ENCODE data around the gene SPATA6L. TPM values are rescaled to one million over a fixed set of nuclear protein-coding genes. Genes with fewer than 3 reads are reported as not detected.
A peak's percentile ranks its signal among the peaks of the same experiment; 100 is the strongest.

SPATA6L gene
- total and polyA plus RNA-seq, 12 donors = 0.55 to 8.3 (median 2.8) TPM

DNA sequence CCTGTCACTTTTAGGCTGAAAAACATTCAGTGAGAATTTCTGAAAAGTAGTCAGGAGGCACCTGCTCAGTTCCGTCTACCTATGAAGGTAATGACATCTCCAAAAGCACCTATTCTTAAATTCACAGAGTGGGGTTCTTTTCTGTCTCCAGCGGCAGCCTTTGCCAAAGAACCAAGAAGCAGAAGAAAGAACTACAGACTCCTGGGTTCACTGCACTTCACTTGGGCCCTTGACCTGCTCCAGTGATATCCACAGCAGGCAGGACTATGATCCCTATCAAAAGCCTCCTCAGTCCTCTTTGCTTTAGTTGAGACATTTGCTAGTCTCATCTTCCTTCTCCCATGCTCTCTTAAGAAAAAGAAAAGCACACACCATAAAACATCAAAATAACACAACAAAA, 23.9 kb downstream of the SPATA6L start:
- 91 to 96% (median 92%) methylated on average over 2 of the region's 2 CpGs for WGBS, 4 donors
- H3K27me3 ChIP-seq = no peaks in the 10 kb centered on the region
- no peaks in the 10 kb centered on the region for H3K9me3 ChIP-seq (replicated peaks in 1 of 3)
- no peak for DNase-seq
- TF ChIP-seq POLR2A (IDR thresholded peaks at IDR 0.05) (no peak), CTCF (IDR thresholded peaks at IDR 0.05) (no peak)
- no peaks in the 10 kb centered on the region for H3K36me3 ChIP-seq (replicated peaks in 1 of 2)
- intact Hi-C loops (cut with DNase I) = loop anchor here in 1 of 2 donors (5.0 kb wide), 1 partner anchor 260 kb away; no protein-coding TSS in a partner anchor
- no peaks in the 10 kb centered on the region for H3K4me1 ChIP-seq (replicated peaks in 1 of 2)
- no peak overlapping the region for H3K27ac ChIP-seq
- H3K4me3 ChIP-seq = no peak overlapping the region

- TF ChIP-seq CTCF (IDR thresholded peaks at IDR 0.05) (peak; percentile 17 to 52 (median 42)), POLR2A (IDR thresholded peaks at IDR 0.05) (no peak)
- intact Hi-C loops (cut with DNase I) = loop anchor here in 1 of 2 donors (5.0 kb wide), 1 partner anchor 258 kb away; no protein-coding TSS in a partner anchor
Observed at GRCh38 chr9:4640027-4640426, 26.3 kb downstream of the SPATA6L start.

DNA sequence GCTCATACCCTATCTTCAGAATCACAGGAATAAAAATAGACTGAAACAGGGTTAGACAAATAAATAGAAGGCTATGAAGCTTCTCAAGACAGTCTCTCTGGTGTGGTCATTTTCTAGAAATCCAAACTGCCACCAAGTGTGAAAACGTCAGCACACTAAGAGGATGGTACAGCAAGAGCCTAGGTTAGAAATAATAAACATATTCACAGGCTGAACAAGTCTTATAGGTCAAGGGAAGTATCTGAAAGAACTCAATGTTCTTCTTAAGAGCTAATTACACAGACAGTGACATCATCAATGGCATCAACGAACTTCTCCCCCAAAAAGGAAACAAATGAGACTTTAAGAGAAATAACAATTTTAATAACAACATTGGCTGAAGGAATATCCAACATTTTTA, 26.9 kb downstream of the SPATA6L start:
- no peak overlapping the region for H3K27ac ChIP-seq
- H3K9me3 ChIP-seq (replicated peaks in 1 of 3) = no peaks in the 10 kb centered on the region
- 38 to 53% (median 40%) methylated on average over 2 of the region's 2 CpGs for WGBS, 4 donors
- H3K4me3 ChIP-seq = no peak overlapping the region
- intact Hi-C loops (cut with DNase I) = no loop called here
- H3K27me3 ChIP-seq = no peaks in the 10 kb centered on the region
- no peak for TF ChIP-seq CTCF (IDR thresholded peaks at IDR 0.05)
- TF ChIP-seq POLR2A (IDR thresholded peaks at IDR 0.05) = no peak
- no peak for DNase-seq
- no peaks in the 10 kb centered on the region for H3K4me1 ChIP-seq (replicated peaks in 1 of 2)
- no peaks in the 10 kb centered on the region for H3K36me3 ChIP-seq (replicated peaks in 1 of 2)

More at GRCh38 chr9:4640027-4640426, 26.3 kb downstream of the SPATA6L start:
- H3K4me3 ChIP-seq = no peak overlapping the region
- no peaks in the 10 kb centered on the region for H3K36me3 ChIP-seq (replicated peaks in 1 of 2)
- H3K27me3 ChIP-seq = no peaks in the 10 kb centered on the region
- H3K9me3 ChIP-seq (replicated peaks in 1 of 3) = no peaks in the 10 kb centered on the region
- H3K4me1 ChIP-seq (replicated peaks in 1 of 2) = no peaks in the 10 kb centered on the region
- no peak overlapping the region for H3K27ac ChIP-seq
- peak in 3 of 7 donors; percentile 32 to 69 (median 33) for DNase-seq
- WGBS, 4 donors = 66 to 73% (median 68%) methylated on average over 2 of the region's 2 CpGs

- TF ChIP-seq POLR2A (IDR thresholded peaks at IDR 0.05) (no peak), CTCF (IDR thresholded peaks at IDR 0.05) (no peak)
- Histone ChIP-seq H3K27me3 (no peaks in the 10 kb centered on the region), H3K4me3 (no peak overlapping the region), H3K9me3 (replicated peaks in 1 of 3) (no peaks in the 10 kb centered on the region), H3K36me3 (replicated peaks in 1 of 2) (no peaks in the 10 kb centered on the region), H3K4me1 (replicated peaks in 1 of 2) (no peaks in the 10 kb centered on the region), H3K27ac (no peak overlapping the region)
- whole genome bisulfite sequencing, 4 donors = 71 to 87% (median 82%) methylated on average over 3 of the region's 3 CpGs
- no peak for DNase-seq
- intact Hi-C loops (cut with DNase I) = no loop called here
Observed at GRCh38 chr9:4638968-4639367, 27.3 kb downstream of the SPATA6L start.
